Measurements from ENCODE around the gene MACO1.

Gene MACO1

DNA sequence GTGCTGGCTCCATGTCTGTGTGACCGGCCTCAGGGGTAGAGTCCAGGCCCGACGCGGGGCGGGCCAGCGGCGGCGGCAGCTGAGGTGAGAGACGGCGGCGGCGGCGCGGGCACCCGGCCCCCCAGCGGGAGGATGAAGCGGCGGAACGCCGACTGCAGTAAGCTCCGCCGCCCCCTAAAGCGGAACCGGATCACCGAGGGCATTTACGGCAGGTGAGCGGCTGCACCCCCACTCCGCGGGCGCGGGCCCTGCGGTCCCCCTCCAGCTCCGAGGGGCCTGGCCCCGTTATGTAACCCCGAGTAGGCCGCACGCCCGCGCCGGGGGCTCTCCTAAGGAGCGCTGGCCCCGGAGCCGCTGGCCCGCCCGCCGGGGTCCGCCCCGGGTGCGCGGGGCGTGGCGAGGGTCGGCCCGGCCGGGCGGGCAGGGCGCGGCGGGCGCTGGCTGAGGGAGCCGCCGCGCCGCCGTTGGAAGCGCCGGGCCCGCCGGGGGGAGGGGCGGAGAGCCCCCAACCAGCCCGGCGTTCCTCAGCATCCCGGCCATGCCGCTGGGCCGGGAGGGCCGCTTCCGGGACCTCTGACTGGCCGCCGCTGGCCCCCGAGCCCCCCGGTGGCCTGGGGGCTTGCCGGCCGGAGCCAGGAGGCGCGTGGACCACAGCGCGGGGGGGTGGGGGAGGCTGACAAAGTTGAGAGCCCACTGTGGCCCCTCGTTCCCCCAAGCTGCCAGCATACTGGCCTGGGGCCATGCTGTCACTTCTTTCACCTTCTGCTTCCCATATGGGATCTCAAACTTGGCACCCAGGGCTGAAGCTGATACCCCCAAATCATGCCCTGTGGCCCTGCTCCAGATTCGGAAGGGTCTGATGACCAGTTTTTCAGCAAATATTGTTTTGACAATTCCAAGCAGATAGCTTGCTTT is 527 bp downstream of the MACO1 start:
- H3K79me2 ChIP-seq (ENCODE audit: insufficient read depth, low read length) = peaks cover 34% of the 10 kb centered on the region; the same call in 1 of the 2 replicates

DNA sequence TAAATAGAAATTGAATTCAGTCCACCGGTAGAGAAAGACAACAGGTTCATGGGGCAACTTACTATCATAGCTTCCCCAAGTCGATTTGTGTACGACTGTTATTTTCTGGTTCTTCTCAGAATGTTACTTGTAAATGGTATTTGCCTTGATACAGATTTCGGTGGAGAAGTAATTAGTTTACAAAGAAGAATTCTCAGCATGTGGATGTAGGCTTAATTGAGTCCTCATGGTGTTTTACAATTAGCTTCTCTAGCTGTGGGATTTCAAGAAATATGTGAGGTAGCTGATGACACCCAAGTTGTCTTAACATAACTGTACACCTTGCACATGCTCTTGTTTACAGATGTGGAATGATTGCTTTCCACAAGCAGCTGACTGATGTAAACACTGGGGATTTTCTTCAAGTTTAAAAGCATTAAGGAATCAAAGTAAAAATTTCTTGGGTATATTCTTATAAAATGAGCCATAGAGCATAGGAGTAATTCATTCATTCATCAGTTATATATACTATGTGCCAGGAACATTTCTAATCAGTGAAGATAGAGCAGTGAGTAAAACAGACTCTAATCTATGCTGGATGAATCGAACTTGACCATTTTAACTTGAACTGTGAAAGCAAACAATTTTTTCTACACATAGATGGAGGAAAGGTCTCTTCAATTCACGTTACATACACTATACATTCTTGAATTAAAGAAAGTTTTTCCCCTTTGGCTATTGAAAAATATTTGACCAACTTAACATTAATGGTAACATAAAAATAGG is 1.4 kb downstream of the MACO1 start:
- TF ChIP-seq, protein P1, sequence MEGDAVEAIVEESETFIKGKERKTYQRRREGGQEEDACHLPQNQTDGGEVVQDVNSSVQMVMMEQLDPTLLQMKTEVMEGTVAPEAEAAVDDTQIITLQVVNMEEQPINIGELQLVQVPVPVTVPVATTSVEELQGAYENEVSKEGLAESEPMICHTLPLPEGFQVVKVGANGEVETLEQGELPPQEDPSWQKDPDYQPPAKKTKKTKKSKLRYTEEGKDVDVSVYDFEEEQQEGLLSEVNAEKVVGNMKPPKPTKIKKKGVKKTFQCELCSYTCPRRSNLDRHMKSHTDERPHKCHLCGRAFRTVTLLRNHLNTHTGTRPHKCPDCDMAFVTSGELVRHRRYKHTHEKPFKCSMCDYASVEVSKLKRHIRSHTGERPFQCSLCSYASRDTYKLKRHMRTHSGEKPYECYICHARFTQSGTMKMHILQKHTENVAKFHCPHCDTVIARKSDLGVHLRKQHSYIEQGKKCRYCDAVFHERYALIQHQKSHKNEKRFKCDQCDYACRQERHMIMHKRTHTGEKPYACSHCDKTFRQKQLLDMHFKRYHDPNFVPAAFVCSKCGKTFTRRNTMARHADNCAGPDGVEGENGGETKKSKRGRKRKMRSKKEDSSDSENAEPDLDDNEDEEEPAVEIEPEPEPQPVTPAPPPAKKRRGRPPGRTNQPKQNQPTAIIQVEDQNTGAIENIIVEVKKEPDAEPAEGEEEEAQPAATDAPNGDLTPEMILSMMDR (IDR thresholded peaks at IDR 0.05; ENCODE audit: insufficient read depth, low read length, poor library complexity, severe bottlenecking) = no peak
- no peak for TF ChIP-seq EZH2phosphoT487 (conservative IDR thresholded peaks at IDR 0.05; ENCODE audit: low read length)
- Histone ChIP-seq H3K4me2 (ENCODE audit: low read depth, low read length, poor library complexity, severe bottlenecking) (peak overlapping the region; percentile 71), H3F3A (ENCODE audit: insufficient read depth) (no peaks in the 10 kb centered on the region), H3K27me3 (ENCODE audit: low read length) (no peaks in the 10 kb centered on the region), H3K79me2 (ENCODE audit: insufficient read depth, low read length) (peaks cover 43% of the 10 kb centered on the region), H3K4me3 (ENCODE audit: insufficient read depth, low read length, poor library complexity, severe bottlenecking) (peak overlapping the region; percentile 96), H3K27ac (ENCODE audit: low read depth, low read length) (no peak overlapping the region), H3K36me3 (ENCODE audit: low read length) (peaks cover 4% of the 10 kb centered on the region; the same call in 1 of the 2 replicates), H3K9ac (ENCODE audit: low read length) (peak overlapping the region; percentile 64), H4K20me1 (ENCODE audit: low read depth, low read length) (peaks cover 14% of the 10 kb centered on the region), H2AFZ (ENCODE audit: low read depth, low read length, severe bottlenecking) (no peak overlapping the region), H3K9me3 (ENCODE audit: insufficient read depth, low read length) (no peaks in the 10 kb centered on the region), H3K9me2 (replicated peaks; ENCODE audit: insufficient read depth, low read length) (no peaks in the 10 kb centered on the region)

More for the DNA sequence above, 527 bp downstream of the MACO1 start:
- Histone ChIP-seq H2AFZ (ENCODE audit: low read depth, low read length, severe bottlenecking) (peak overlapping the region; percentile 74), H3K27ac (ENCODE audit: low read depth, low read length) (no peak overlapping the region), H4K20me1 (ENCODE audit: low read depth, low read length) (peaks cover 12% of the 10 kb centered on the region), H3K9ac (ENCODE audit: low read length) (peak overlapping the region; percentile 64), H3K9me2 (replicated peaks; ENCODE audit: insufficient read depth, low read length) (no peaks in the 10 kb centered on the region), H3K9me3 (ENCODE audit: insufficient read depth, low read length) (no peaks in the 10 kb centered on the region), H3K4me3 (ENCODE audit: insufficient read depth, low read length, poor library complexity, severe bottlenecking) (peak overlapping the region; percentile 96), H3K27me3 (ENCODE audit: low read length) (no peaks in the 10 kb centered on the region), H3K4me2 (ENCODE audit: low read depth, low read length, poor library complexity, severe bottlenecking) (peak overlapping the region; percentile 71), H3K36me3 (ENCODE audit: low read length) (peaks cover 4% of the 10 kb centered on the region; the same call in 1 of the 2 replicates), H3F3A (ENCODE audit: insufficient read depth) (no peaks in the 10 kb centered on the region)
- no peak for TF ChIP-seq EZH2phosphoT487 (conservative IDR thresholded peaks at IDR 0.05; ENCODE audit: low read length)
- TF ChIP-seq, protein P1 (IDR thresholded peaks at IDR 0.05; ENCODE audit: insufficient read depth, low read length, poor library complexity, severe bottlenecking) = no peak

DNA sequence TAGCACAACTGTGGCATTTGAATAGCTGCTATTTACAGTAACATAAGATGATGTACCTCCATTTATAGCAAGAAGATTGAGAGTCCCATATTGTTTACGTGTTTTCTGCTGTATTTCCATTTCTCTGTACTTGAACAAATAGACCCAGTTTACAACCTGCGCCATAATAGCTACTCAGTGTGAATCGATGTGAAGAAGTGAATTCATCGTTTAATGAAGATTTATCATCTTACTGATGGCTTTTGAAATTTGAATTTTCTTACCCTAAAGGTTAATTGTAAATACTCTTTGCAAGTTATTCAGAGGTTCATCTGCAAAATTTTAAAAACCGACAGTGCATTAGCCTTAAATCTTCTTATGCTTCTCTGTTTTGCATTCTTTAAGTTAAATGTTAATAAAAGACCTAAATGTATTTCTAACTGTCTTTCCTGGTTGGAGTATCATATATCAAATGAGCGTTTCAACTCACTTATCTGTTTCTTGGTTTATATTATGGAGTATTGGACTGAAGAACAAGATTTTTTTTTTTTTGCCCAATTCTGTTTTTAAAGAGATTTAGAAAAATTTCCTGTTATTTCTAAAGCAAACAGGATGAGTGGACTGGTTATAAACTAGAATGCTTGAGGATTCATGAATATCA is 2.2 kb downstream of the MACO1 start:
- TF ChIP-seq, protein P1 (IDR thresholded peaks at IDR 0.05; ENCODE audit: insufficient read depth, low read length, poor library complexity, severe bottlenecking) = no peak
- no peak for TF ChIP-seq EZH2phosphoT487 (conservative IDR thresholded peaks at IDR 0.05; ENCODE audit: low read length)
- H3K9me3 ChIP-seq (ENCODE audit: insufficient read depth, low read length) = no peaks in the 10 kb centered on the region
- no peak overlapping the region for H3K4me3 ChIP-seq (ENCODE audit: insufficient read depth, low read length, poor library complexity, severe bottlenecking)
- no peak overlapping the region for H2AFZ ChIP-seq (ENCODE audit: low read depth, low read length, severe bottlenecking)
- H3K27me3 ChIP-seq (ENCODE audit: low read length) = no peaks in the 10 kb centered on the region
- peaks cover 14% of the 10 kb centered on the region for H4K20me1 ChIP-seq (ENCODE audit: low read depth, low read length)
- H3K9me2 ChIP-seq (replicated peaks; ENCODE audit: insufficient read depth, low read length) = no peaks in the 10 kb centered on the region
- H3K9ac ChIP-seq (ENCODE audit: low read length) = no peak overlapping the region
- H3K27ac ChIP-seq (ENCODE audit: low read depth, low read length) = no peak overlapping the region
- no peaks in the 10 kb centered on the region for H3F3A ChIP-seq (ENCODE audit: insufficient read depth)
- peaks cover 4% of the 10 kb centered on the region; the same call in 1 of the 2 replicates for H3K36me3 ChIP-seq (ENCODE audit: low read length)
- peak overlapping the region; percentile 71 for H3K4me2 ChIP-seq (ENCODE audit: low read depth, low read length, poor library complexity, severe bottlenecking)
- H3K79me2 ChIP-seq (ENCODE audit: insufficient read depth, low read length) = peaks cover 48% of the 10 kb centered on the region

Measured in SU-DHL-6 (cell line).